PC-9 (cell line): Measurements from ENCODE around the gene ANKLE2. TPM values are rescaled to one million over a fixed set of nuclear protein-coding genes. Genes with fewer than 3 reads are reported as not detected.

Experiments used
- BruUV-seq: library from RNA; stranded (reverse); fragments of 400-500 nt; replicated peaks from 2 replicates; lab custom pipeline; 2021; lab: Mats Ljungman, UMichigan
- CTCF ChIA-PET: fragments of 300-600 bp; sonication (Branson Sonifier 250); formaldehyde crosslinking; loops from one replicate; lab custom pipeline; 2022; ENCODE audit warnings: antibody characterized with exemption; lab: Charles Lee
- POLR2A ChIA-PET: fragments of 300-600 bp; sonication (Branson Sonifier 250); formaldehyde crosslinking; loops from one replicate; lab custom pipeline; 2022; ENCODE audit warnings: antibody characterized with exemption; ENCODE audit not compliant: unreplicated experiment; lab: Charles Lee
- DNase-seq, 2 experiments: peaks; one replicate each; pipeline versions ENCODE4 v3.0.0 to v3.0.0-alpha.2; 2015 to 2022; ENCODE audit warnings: mixed read lengths in 1 of 2
- H2AFZ ChIP-seq: fragments of 200-600 bp; sonication (generic); 2 replicates; pipeline ENCODE4 v1.8.1; 2017; ENCODE audit warnings: antibody characterized with exemption
- H3F3A ChIP-seq: fragments of 200-600 bp; sonication (generic); 2 replicates; pipeline ENCODE4 v1.8.1; 2017; ENCODE audit warnings: antibody characterized with exemption, mild to moderate bottlenecking, low read depth; ENCODE audit not compliant: insufficient read depth
- H3K27ac ChIP-seq: fragments of 200-600 bp; sonication (generic); 2 replicates; pipeline ENCODE4 v1.6.1; 2016; ENCODE audit warnings: mixed run types
- H3K27me3 ChIP-seq: fragments of 200-600 bp; sonication (generic); 2 replicates; pipeline ENCODE4 v1.6.1; 2016; ENCODE audit warnings: low read depth, mixed run types; ENCODE audit not compliant: insufficient read depth
- H3K36me3 ChIP-seq: fragments of 200-600 bp; sonication (generic); 2 replicates; pipeline ENCODE4 v1.6.1; 2016; ENCODE audit warnings: low read depth, mixed run types
- H3K4me1 ChIP-seq: fragments of 200-600 bp; sonication (generic); replicated peaks from 2 replicates; pipeline ENCODE4 v1.6.1; 2016; ENCODE audit warnings: mixed run types; ENCODE audit not compliant: insufficient read depth
- H3K4me2 ChIP-seq: fragments of 200-600 bp; sonication (generic); 2 replicates; pipeline ENCODE4 v1.6.1; 2017; ENCODE audit warnings: mixed run types
- H3K4me3 ChIP-seq: fragments of 200-600 bp; sonication (generic); 2 replicates; pipeline ENCODE4 v1.6.1; 2016; ENCODE audit warnings: mixed run types
- H3K79me2 ChIP-seq: fragments of 200-600 bp; sonication (generic); 2 replicates; pipeline ENCODE4 v1.6.1; 2017; ENCODE audit warnings: low read depth, mixed run types
- H3K9me2 ChIP-seq: fragments of 200-600 bp; sonication (generic); 2 replicates; pipeline ENCODE4 v1.8.1; 2017; ENCODE audit warnings: mild to moderate bottlenecking; ENCODE audit not compliant: insufficient read depth
- H3K9me3 ChIP-seq: fragments of 200-600 bp; sonication (generic); 2 replicates; pipeline ENCODE4 v1.8.1; 2016; ENCODE audit warnings: low read depth; ENCODE audit not compliant: insufficient read depth
- H4K20me1 ChIP-seq: fragments of 200-600 bp; sonication (generic); 2 replicates; pipeline ENCODE4 v1.8.1; 2017; ENCODE audit not compliant: insufficient read depth
- CTCF ChIP-seq: fragments of 200-600 bp; sonication (generic); conservative IDR thresholded peaks from 2 replicates; pipeline ENCODE4 v1.6.1; 2017; ENCODE audit warnings: mixed run types, antibody characterized with exemption, mild to moderate bottlenecking, moderate library complexity
- EZH2 ChIP-seq: fragments of 200-600 bp; sonication (generic); IDR thresholded peaks from 2 replicates; pipeline ENCODE4 v1.8.0; 2017; ENCODE audit warnings: antibody characterized with exemption, low read depth
- intact Hi-C: fragments of 100-400 bp; cut with micrococcal nuclease; formaldehyde crosslinking; loops from one replicate; pipeline ENCODE4 v1.10.0; 2022; ENCODE audit not compliant: unreplicated experiment
- total RNA-seq: library from RNA; stranded (reverse); gene quantifications from 2 replicates; pipeline ENCODE4 v1.2.3, GENCODE V29; 2021

The ANKLE2 gene
- total RNA-seq, 1 experiment from 2014 or later = 102 TPM

GRCh38 chr12:132806857-132807256 lies 45.2 kb upstream of the ANKLE2 start:
- Histone ChIP-seq H3K9me2 (no peaks in the 10 kb centered on the region), H3K4me2 (no peak overlapping the region), H3K9me3 (no peaks in the 10 kb centered on the region), H3K79me2 (0 out of 2 replicates have a peak, but pooled peaks cover 3% of the 10 kb centered on the region), H4K20me1 (peaks cover 19% of the 10 kb centered on the region), H3K4me1 (no peaks in the 10 kb centered on the region), H3K27ac (no peak overlapping the region), H2AFZ (no peak overlapping the region), H3K27me3 (no peaks in the 10 kb centered on the region), H3K36me3 (peaks cover 10% of the 10 kb centered on the region; the same call in 1 of the 2 replicates), H3K4me3 (no peak overlapping the region), H3F3A (0 out of 2 replicates have a peak, but pooled peaks cover 3% of the 10 kb centered on the region)
- POLR2A ChIA-PET = no interaction called here
- no peak for DNase-seq
- intact Hi-C loops = no loop called here
- no TSS peak for BruUV-seq
- CTCF ChIA-PET = no interaction called here
- no peak for TF ChIP-seq CTCF
- TF ChIP-seq EZH2 = no peak

DNA sequence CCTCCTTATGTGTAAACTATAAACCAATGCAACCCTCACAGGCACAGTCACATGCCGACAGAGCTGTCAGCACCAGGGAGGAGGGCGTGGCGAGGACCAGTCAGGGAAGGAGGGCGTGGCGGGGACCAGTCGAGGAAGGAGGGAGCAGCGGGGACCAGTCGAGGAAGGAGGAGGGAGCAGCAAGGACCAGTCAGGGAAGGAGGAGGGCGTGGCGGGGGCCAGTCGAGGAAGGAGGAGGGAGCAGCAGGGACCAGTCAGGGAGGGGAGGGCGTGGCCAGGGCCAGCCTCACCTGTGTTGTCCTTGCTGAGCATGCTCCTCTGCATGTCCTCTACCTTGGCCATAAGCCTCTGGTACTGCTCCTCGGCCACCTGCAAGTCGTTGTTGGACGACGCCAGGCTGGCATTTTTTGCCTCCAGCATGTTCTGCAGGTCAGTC lies 42.8 kb upstream of the ANKLE2 start:
- 0 out of 2 replicates have a peak, but pooled peaks cover 3% of the 10 kb centered on the region for H3K79me2 ChIP-seq

DNA sequence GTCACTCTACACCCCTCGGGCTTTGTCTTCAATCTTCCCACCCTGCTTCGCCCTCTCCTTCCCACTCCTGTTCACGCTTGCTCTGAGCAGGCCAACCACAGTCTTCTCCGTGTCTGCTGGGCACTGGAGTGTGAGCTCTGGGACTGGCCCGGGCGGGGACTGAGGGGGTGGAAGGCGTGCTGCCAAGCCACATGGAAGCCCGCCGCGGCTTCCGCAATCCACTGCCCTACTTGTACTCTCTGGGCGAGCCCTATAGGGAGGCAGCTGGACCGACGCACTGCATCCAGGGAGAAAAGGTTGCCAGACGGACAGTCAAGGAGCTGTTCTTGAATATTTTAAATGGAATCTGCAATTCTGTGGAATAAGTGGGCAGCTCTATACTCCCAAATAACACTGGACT lies 42.3 kb upstream of the ANKLE2 start:
- intact Hi-C loops = no loop called here
- ChIA-PET POLR2A (no interaction called here), CTCF (no interaction called here)
- Histone ChIP-seq H3K4me3 (no peak overlapping the region), H2AFZ (no peak overlapping the region), H3K4me2 (no peak overlapping the region), H3K9me2 (no peaks in the 10 kb centered on the region), H3K4me1 (no peaks in the 10 kb centered on the region), H3K27me3 (no peaks in the 10 kb centered on the region), H3K27ac (no peak overlapping the region), H3F3A (no peaks in the 10 kb centered on the region), H4K20me1 (peaks cover 19% of the 10 kb centered on the region), H3K9me3 (no peaks in the 10 kb centered on the region), H3K36me3 (peaks cover 10% of the 10 kb centered on the region; the same call in 1 of the 2 replicates), H3K79me2 (0 out of 2 replicates have a peak, but pooled peaks cover 3% of the 10 kb centered on the region)
- DNase-seq = no peak
- BruUV-seq = no TSS peak
- TF ChIP-seq EZH2 = no peak
- TF ChIP-seq CTCF = no peak

More for the DNA sequence above, 42.8 kb upstream of the ANKLE2 start:
- no TSS peak for BruUV-seq
- no peak overlapping the region for H3K4me3 ChIP-seq
- H3F3A ChIP-seq = no peaks in the 10 kb centered on the region
- intact Hi-C loops = no loop called here
- H3K4me2 ChIP-seq = no peak overlapping the region
- H3K36me3 ChIP-seq = peaks cover 10% of the 10 kb centered on the region; the same call in 1 of the 2 replicates
- CTCF ChIA-PET = no interaction called here
- H4K20me1 ChIP-seq = peaks cover 19% of the 10 kb centered on the region
- no peaks in the 10 kb centered on the region for H3K9me3 ChIP-seq
- H3K27ac ChIP-seq = no peak overlapping the region
- H3K4me1 ChIP-seq = no peaks in the 10 kb centered on the region
- peak in 1 of 2 experiments; percentile 42 for DNase-seq
- no peak overlapping the region for H2AFZ ChIP-seq
- POLR2A ChIA-PET = no interaction called here
- no peaks in the 10 kb centered on the region for H3K27me3 ChIP-seq
- H3K9me2 ChIP-seq = no peaks in the 10 kb centered on the region
- no peak for TF ChIP-seq EZH2
- no peak for TF ChIP-seq CTCF
